Measurements from ENCODE around the gene NPAS3.

Gene NPAS3

DNA sequence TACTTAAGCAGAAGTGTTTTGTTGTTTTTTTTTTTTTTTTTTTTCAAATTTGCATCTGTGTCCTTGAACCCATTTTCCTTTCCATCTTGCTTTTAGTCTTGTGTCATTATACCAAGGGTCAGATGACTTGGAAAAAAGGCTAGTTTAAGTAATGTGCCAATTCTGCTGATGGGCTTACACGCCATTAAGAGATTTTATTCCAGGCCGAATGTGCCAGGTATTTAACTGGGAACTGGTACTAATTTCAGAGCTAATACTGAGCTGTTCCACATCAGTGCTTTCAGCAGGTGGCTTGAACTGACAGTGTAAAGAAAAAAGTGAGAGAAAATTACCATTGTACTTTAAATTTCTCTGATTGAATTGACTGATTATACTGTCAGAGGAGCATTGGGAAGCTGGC is 224.9 kb downstream of the NPAS3 start:
- DNase-seq, result no peak

GRCh38 chr14:33165144-33165925 is 226.7 kb downstream of the NPAS3 start:
- peak in 5 of 56 donors; percentile 5 to 21 (median 14) for DNase-seq

- DNase-seq, result no peak
These were observed 227.2 kb downstream of the NPAS3 start for GRCh38 chr14:33165926-33166289.

- DNase-seq, result no peak
These were observed 237.3 kb downstream of the NPAS3 start for GRCh38 chr14:33175951-33176350.

- peak in 2 of 56 donors; percentile 7 to 40 for DNase-seq
These were observed 245.9 kb downstream of the NPAS3 start for GRCh38 chr14:33184587-33184986.

DNA sequence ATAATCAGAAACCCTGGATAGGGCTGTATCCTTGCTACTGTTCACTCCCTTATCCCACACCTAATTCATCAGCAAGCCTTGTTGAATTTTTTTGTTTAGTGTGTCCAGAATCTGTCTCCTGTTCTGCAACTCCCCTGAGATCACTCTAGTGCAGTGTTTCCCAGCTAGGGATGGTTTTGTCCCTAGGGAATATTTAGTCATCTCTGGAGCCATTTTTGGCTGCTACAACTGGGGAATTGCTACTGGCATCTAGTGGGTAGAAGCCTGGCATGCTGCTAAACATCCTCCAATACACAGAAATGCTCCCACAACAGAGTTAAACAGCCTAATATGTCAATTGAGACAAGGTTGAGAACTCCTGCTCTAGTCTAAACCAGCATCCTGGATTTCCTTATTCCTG is 248.0 kb downstream of the NPAS3 start:
- no peak for DNase-seq

- DNase-seq, result no peak
These were observed 250.2 kb downstream of the NPAS3 start for GRCh38 chr14:33188880-33189279.

DNA sequence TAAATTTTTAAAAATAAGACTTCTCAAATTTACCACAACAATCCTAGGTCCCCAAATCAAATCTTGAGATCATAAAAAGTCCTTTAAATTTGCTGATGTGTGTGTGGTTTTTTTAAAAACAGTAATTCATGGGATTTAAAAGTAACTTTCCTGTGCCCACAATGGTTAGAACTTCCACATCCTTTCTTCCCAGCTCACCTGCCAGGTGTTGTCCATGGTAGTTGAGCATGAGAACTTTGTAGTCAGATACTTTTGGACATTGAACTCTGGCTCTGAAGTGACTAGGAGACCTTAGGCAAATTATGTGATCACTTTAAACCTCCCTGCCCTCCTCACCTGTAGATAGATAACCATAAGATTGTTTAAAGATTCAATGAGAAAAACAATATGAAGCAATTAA is 253.2 kb downstream of the NPAS3 start:
- DNase-seq, result no peak

DNA sequence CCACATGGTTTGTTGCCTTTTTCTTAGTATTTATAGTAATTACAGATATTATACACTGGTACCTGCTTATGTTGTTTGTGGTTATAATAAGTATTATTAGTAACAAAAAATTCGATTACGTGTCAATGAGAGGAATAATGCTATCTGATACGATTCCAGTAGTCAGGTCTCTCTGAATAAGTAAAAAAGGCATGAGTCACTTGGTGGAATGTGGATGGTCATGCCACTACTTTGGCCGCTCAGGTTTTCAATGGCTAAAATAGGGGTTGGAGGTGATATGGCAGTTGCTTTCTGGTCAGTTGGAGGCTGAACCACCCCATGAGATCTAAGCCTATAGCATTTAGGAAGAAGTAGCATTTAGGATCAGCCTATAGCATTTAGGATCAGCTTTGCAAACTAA is 255.9 kb downstream of the NPAS3 start:
- DNase-seq, result no peak

GRCh38 chr14:33198684-33199083 is 260.0 kb downstream of the NPAS3 start:
- DNase-seq, result no peak

GRCh38 chr14:33201116-33201515 is 262.4 kb downstream of the NPAS3 start:
- no peak for DNase-seq

GRCh38 chr14:33206981-33207380 is 268.3 kb downstream of the NPAS3 start:
- DNase-seq, result no peak

- no peak for DNase-seq
These were observed 268.9 kb downstream of the NPAS3 start for GRCh38 chr14:33207467-33208017.

DNA sequence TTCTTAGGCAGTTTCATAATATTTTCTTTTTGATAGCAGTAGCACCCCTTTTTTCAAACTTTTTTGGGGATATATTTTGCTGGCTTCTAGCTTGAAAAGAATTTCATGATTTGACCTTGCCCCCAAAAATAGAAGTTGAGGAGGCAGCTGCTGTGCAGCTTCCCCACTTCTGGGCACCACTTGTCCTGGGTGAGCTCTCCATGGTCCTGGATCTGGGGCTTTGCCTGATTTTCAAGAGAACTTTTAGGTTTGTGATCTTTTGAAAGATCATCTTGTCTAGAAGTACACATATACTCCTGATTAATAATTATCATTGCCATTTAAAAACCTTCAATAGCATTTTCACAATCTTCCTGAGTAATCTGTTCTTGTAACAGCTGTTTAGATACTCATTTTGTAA is 271.6 kb downstream of the NPAS3 start:
- DNase-seq, result no peak

GRCh38 chr14:33218026-33218425 is 279.3 kb downstream of the NPAS3 start:
- DNase-seq, result no peak

- DNase-seq, result no peak
These were observed 281.3 kb downstream of the NPAS3 start for GRCh38 chr14:33219957-33220356.

DNA sequence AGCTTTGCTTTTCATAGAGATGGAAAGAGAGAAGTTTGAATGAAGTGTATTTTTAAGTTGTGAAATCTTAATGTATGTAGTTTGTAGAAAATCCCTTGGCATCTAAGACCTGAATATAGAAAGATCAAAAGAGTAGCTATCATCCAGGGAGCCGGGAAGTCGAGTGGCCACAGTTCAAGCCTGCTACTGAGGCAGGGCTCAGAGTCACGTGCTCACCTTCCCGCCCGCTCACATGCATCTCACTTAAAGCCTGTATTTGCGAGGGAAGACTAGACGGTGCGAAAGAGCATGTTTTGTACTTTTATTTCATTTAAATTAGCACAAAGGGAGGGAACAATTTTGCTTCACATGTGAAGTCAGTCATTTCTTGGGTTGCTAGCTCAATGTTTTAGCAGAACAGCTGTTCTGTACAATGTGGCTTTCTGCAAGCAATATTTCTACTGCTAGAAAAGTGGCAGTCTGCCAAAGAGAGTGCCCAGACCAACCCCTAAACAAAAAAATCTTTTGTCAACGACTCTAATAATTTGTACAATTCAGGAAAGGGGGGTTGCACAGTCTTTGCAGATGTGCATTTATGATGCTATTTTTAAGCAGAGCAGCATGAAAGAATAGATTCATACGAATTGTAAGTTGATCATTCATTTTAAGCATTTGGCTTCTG is 290.7 kb downstream of the NPAS3 start:
- DNase-seq, result peak in 48 of 56 donors; percentile 1 to 81 (median 33)

- DNase-seq, result no peak
These were observed 291.3 kb downstream of the NPAS3 start for GRCh38 chr14:33230021-33230420.

DNA sequence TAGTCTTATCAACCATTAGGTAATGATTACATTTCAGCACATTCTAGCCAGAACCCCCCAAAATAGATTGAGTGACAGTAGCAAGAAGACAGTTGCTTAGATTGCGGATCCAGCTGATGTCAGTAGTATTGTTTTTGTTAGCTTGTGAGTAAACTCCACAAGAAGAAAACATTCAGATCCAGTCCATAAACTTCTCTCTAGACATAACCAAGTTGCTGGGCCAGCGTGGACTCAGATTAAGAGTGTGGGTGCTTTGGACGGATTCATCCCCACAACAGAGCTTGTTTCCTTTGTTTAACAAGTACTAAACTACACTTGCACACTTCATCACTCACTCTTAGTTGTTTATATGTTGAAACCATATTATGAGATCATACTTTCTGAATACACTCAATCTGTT is 293.4 kb downstream of the NPAS3 start:
- no peak for DNase-seq

DNA sequence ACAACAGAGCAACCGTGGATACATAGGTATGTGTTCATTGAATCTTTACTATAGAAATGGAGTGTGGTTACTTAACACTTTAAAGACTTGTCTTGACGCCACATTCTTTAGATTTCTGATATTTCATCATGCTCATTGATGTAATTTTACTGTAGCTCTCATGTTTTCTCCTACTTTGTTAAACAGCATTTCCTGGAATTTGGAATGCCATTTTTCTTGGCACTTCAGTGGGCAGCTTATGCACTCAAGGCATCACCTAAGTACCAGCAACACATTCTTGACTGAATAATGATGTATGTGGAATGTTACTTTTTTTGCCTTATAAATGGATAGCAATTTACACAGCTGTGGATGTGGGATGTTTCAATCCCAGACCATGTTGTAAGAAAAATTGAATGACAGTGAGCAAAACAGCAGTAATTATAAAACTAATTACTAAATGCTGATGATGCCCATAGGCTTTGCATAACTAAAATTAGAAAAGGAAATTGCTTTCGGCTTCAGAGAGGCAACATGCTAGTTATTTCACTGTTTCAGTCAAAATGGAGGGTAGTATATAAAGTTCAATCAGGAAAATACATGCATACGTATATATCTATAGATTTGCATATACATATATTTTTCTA is 298.5 kb downstream of the NPAS3 start:
- DNase-seq, result no peak

- DNase-seq, result no peak
These were observed 300.8 kb downstream of the NPAS3 start for GRCh38 chr14:33239465-33239864.

DNA sequence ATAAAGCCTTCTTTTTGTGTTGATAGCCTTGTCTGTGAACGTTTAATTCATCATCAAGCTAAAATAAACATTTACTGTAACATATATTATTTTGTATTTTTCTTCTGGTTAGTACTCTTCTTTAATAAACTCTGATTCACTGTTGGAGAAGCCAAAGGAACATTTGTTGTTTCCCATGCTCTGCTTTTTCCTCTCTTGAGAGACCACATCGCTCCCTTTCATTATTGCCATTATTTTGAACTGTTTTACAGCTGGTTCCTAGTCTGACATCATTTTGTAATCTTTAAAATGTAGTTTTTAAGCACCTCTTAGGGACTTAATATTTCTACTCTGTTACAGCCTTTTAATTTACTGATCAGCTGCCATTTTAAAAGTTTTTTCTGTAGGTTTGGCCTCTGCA is 301.8 kb downstream of the NPAS3 start:
- no peak for DNase-seq
